Femur (tissue), 1 donor: ENCODE results near the gene DNAJA1.
"Not testable (repeated sequence)": the region's sequence is repeated elsewhere in the genome, so short reads cannot be mapped to it uniquely, and the experiment has no call there.

Experiments used
- DNase-seq: peaks from one replicate; pipeline ENCODE4 v3.0.0-alpha.2; 2017

The DNAJA1 gene

GRCh38 chr9:33024966-33025571 is at the start of gene DNAJA1:
DNAJA1 (plus strand) TSS chr9:33025273; CDS start chr9:33026485, 1,212 bp downstream.
- peak; percentile 97 for DNase-seq

DNA sequence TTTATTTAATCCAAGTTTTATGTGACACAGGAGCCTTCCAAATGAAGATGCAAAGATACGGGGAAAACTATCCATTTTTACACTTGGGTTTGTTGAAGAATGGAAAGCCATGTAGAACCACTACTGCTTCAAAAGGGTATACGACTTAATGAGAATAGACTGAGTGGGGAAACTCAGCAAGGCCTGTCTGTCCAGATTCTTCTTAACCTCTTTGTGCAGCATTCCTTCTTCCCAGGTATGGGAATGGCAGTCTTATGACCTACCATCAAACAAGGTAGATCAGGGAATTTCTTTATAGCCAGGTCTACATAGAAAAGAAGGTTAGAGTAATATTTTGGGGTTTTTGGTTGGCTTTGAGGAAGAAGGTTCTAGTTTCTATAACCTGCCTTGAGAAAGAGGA is 47.0 kb upstream of the DNAJA1 start:
- DNase-seq = no peak

GRCh38 chr9:32986971-32987370 is 38.1 kb upstream of the DNAJA1 start:
- DNase-seq = no peak

- no peak for DNase-seq
Measured at GRCh38 chr9:32989660-32990059, 35.4 kb upstream of the DNAJA1 start.

DNA sequence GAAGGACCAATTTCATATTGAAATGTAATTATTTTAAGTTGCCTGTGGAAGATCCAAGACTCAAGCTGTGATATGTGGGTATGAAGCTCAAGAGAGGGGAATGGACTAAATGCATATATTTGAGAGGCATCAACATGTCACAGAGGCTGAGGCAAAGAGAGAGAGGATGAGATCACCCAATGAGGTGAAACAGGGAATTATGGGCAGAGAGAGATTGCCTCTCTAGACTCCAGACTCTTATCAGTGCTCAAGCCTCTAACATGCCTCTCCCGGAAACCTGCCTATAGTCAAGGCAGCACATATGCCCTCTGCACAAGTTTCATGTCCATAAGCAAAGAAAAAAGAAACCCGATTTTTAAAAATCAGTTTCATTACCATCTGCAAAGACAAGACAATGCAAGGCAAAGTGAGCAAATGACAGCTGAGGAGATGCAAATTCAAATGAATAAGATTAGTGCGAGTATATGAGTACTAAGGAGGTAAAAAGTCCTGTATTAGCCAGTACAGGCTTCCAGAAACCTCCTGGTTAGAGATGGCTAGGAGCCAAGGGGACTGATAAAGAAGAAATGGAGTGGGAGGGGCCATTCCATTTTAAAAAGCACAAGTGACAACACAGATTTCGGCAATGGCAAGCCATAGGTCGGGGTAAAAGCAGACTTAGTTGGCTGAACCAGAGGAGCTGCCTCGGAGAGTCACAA is 33.0 kb upstream of the DNAJA1 start:
- no peak for DNase-seq

- no peak for DNase-seq
Measured at GRCh38 chr9:32992595-32993238, 32.4 kb upstream of the DNAJA1 start.

- DNase-seq = not testable (repeated sequence)
Measured at GRCh38 chr9:33000682-33001055, 24.4 kb upstream of the DNAJA1 start.

DNA sequence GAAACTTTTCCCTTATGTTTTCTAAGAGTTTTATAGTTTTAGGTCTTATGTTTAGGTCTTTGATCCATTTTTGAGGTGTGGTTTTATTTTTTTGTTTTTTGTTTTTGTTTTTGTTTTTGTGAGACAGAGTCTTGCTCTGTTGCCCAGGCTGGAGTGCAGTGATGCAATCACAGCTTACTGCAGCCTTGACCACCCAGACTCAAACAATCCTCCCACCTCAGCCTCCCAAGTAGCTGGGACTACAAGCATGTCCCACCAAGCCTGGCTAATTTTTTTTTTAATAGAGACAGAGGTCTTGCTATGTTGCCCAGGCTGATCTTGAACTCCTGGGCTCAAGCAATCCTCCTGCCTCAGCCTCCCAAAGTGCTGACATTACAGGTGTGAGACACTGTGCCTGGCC is 19.7 kb upstream of the DNAJA1 start:
- DNase-seq = not testable (repeated sequence)

DNA sequence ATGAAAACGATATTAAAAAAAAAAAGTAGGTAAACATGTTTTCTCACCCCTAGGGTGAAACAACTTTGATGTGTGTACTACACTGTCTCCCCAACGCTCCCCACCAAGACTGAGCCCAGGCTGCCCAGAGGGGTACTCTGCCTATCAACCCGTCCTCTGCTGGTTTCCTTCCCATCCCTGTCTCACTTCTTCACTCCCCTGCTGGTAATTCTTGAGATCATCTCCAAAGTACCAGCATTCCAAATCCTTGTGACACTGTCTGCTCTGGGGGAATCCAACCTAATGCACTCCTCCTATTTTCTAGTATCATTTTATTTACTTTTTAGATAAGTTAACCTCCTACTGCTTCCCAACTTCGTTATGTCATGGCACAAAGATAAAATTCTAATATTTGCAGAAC is 17.3 kb upstream of the DNAJA1 start:
- DNase-seq = no peak

DNA sequence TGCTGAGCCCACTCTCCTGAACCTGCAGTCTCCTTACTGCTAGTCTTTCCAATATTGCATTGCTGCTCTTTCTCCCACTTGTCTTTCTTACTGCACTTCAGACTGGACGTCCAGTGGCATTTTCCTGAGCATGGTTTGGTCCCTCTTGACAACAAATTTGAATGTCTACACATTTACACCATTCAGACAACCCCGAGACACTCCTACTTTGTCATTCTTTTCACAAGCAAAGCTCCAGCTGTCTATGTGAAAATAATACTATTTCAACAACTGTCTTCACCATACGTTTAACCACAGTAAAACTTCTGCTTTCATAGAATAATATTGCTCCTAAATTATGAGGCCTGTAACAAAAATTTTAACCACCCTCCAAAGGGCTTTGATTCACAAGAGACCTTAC is 13.2 kb upstream of the DNAJA1 start:
- DNase-seq = no peak

GRCh38 chr9:33012328-33013069 is 12.6 kb upstream of the DNAJA1 start:
- DNase-seq = no peak

GRCh38 chr9:33013962-33014664 is 11.0 kb upstream of the DNAJA1 start:
- no peak for DNase-seq

GRCh38 chr9:33014665-33015014 is 10.4 kb upstream of the DNAJA1 start:
- no peak for DNase-seq

- no peak for DNase-seq
Measured at GRCh38 chr9:33017283-33018041, 7.6 kb upstream of the DNAJA1 start.

DNA sequence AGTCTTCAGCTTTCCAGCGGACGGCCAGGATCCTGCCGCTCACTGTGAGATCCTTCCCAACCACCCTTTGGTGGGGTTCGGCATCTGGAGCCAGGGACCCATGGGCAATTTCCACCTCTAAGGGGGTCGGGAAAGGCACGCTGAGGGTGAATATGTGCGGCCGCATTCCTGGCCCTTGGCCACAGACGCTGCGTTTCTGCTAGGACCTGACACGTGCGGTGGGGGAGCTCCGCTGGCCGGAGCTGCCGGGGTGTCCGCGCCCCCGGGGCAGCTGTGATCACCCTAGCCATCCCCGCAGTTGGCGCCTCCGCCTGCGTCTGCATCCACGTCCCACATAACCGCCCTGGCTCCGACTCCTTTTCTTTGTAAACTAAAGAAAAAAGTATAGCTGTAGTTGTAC is 5.3 kb upstream of the DNAJA1 start:
- DNase-seq = no peak

- DNase-seq = no peak
Measured at GRCh38 chr9:33022303-33022702, 2.8 kb upstream of the DNAJA1 start.

- DNase-seq = no peak
Measured at GRCh38 chr9:33022755-33023154, 2.3 kb upstream of the DNAJA1 start.

DNA sequence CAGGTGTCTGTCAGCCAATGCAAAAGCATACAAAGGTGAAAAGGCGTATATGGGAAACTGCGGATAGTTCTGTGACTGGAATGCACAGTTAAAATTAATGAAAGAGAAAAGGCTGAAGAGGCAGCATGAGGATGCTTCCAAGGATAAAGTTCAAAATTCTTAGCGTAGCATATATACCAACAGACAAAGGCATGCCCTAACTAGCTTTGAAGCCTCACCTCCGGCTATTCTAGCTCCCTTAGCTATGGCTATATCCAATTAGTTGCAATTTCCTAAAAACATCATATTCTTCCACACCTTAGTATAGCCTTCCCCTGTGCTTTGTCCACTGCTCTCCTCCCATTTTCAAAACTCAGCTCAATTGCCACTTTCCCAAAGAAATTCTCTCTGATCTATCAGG is 1.4 kb upstream of the DNAJA1 start:
- no peak for DNase-seq

DNA sequence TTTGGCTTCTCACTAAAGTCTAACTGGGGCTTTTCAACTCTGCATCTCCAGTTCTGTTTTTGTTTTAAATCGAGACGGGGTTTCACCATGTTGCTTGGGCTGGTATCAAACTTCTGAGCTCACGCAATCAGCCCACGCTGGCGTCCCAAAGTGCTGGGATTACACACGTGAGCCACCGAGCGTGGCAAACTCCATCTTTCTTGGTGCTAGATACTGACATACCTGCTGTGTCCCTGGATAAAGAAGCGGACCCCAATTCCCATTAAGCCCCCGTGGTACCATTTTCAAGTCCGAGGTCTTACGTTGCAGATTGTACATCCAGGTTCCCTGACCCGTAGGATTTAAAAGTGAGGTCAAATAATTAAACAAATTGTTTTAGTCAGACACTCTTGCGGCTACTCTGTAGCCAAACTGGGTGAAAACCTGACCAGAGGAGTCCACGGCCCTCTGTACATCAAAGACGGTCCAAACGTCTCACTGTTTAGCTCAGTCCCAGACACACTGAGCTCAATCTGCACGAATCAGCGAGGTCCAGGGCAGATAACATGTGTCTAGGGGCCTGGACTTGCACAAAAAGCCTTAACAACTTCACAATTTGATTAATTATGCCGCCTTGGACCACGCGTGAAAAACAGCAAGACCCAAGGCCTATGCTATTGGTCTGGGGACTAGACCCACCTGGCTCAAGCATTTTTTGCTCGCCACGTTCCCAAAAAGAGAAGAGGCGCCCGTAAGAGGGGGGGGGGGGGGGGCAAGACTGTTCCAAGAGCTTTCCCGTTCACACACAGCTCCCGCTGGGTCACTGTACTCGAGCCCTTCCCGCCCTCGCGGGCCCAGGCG is 727 bp upstream of the DNAJA1 start:
- DNase-seq = peak; percentile 28

DNA sequence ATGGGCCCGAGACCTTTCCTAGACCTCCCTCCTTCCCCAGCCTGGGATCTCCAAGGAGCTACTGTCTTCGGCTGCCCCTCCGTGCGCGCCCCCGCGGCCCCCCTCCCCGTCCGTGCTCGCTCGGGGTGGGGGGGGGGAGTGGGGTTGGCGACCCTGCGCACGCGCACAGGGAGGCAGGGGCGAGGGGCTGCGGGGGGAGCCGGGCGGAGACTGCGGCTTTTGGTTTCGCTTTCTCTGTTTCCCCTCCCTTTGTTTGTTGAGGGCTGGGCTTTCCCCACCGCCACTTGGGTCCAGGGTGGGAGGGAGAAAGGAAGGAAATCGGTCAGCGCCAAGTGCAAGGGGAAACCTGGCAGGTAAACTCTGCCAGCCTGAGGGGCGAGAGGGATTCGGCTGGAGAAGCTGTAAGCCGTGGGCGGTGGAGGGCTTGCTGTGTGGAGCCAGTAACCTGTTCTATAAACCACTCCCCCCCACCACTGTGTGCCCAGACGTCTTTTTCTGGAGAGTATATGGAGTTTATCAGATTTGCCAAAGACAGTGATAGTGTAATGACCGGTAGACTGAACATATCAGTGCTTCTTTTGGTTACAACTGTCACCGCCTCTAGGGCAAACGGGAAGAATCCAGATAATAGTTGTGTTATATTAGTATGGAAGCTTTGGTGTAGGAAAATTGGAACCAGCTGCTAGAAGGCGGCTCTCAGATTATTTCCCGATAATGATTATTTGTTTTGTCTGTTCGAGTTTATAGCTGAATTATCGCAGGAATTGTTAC is 684 bp downstream of the DNAJA1 start:
- peak; percentile 90 for DNase-seq
